ENCODE results near the gene TMTC4.

- TF ChIP-seq CTCF (conservative IDR thresholded peaks at IDR 0.05; ENCODE audit: low read depth, low read length) = no peak
- no peak for TF ChIP-seq MXI1 (IDR thresholded peaks at IDR 0.05; ENCODE audit: borderline replicate concordance, low read depth, low read length)
- TF ChIP-seq RAD21 (IDR thresholded peaks at IDR 0.05; ENCODE audit: low read length) = no peak
- TF ChIP-seq CHD1 (IDR thresholded peaks at IDR 0.05; ENCODE audit: low read depth, low read length) = no peak
- TF ChIP-seq USF2 (IDR thresholded peaks at IDR 0.05; ENCODE audit: low read depth, low read length) = no peak
- no peak for TF ChIP-seq POLR2A (IDR thresholded peaks at IDR 0.05; ENCODE audit: low read depth, low read length)
- no peak for TF ChIP-seq ELK1 (IDR thresholded peaks at IDR 0.05; ENCODE audit: borderline replicate concordance, low read depth, low read length)
- TF ChIP-seq SMC3 (IDR thresholded peaks at IDR 0.05; ENCODE audit: low read depth, low read length) = no peak
- no peak for TF ChIP-seq RCOR1 (IDR thresholded peaks at IDR 0.05; ENCODE audit: insufficient replicate concordance, low read length)
- TF ChIP-seq RFX5 (IDR thresholded peaks at IDR 0.05; ENCODE audit: low read depth, low read length) = no peak
- TF ChIP-seq MAZ (IDR thresholded peaks at IDR 0.05; ENCODE audit: borderline replicate concordance, low read depth, low read length) = no peak
Observed at GRCh38 chr13:100644371-100644770, 30.2 kb downstream of the TMTC4 start.

Data from IMR-90 (cell line).